ENCODE data around the gene ZEB1. TPM values are rescaled to one million over a fixed set of nuclear protein-coding genes. Genes with fewer than 3 reads are reported as not detected.
A peak's percentile ranks its signal among the peaks of the same experiment; 100 is the strongest.
"Not testable (repeated sequence)": the region's sequence is repeated elsewhere in the genome, so short reads cannot be mapped to it uniquely, and the experiment has no call there.

The ZEB1 gene
- total RNA-seq, 4 donors from 2014 or later, result 124 to 189 (median 154) TPM

DNA sequence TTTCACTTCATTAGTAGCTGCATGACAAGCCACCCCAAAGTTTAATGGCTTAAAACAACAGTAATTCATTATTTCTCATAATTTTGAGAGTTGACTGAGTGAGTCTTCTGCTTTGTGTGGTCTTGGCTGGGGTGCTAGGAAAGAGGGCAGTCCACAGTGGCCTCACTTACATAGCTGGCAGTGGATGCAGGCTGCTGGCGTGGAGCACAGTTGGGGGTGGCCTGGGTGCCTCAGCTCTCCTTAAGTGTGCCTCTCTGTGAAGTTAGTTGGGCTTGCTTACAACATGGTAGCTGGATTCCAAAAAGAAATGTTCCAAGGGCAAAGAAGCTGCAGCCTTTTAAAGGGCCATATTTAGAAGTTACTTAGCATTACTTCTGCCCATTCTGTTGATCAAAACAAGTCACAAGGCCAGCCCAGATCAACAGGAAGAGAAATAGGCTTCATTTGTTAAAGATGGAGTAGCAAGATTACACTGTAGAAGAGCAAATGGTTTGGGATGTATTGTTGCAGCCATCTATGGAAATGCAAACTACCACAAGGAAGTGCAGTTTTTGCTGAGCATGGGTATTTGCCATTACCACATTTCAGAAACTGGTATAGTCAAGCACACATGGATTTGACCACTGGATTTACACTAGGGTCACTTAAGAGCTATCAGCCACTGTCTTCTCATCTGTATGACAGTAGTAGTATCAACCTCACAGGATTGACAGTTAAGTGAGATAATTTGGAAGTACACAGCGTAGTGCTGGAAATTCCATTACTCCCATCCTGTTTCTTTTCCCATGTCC, 33.6 kb downstream of the ZEB1 start:
- Histone ChIP-seq H3K27ac (replicated peaks in 1 of 4) (no peak overlapping the region), H3K4me1 (peaks cover 23 to 53% (median 43%) of the 10 kb centered on the region in 4 donors), H3K4me3 (no peak overlapping the region), H3K36me3 (no peaks in the 10 kb centered on the region), H3K27me3 (no peaks in the 10 kb centered on the region), H3K9me3 (no peaks in the 10 kb centered on the region)
- 100% methylated on average over 2 of the region's 2 CpGs for WGBS
- no peak for DNase-seq (ENCODE audit: extremely low spot score)
- intact Hi-C loops (cut with DNase I), result no loop called here
- TF ChIP-seq, protein P1, sequence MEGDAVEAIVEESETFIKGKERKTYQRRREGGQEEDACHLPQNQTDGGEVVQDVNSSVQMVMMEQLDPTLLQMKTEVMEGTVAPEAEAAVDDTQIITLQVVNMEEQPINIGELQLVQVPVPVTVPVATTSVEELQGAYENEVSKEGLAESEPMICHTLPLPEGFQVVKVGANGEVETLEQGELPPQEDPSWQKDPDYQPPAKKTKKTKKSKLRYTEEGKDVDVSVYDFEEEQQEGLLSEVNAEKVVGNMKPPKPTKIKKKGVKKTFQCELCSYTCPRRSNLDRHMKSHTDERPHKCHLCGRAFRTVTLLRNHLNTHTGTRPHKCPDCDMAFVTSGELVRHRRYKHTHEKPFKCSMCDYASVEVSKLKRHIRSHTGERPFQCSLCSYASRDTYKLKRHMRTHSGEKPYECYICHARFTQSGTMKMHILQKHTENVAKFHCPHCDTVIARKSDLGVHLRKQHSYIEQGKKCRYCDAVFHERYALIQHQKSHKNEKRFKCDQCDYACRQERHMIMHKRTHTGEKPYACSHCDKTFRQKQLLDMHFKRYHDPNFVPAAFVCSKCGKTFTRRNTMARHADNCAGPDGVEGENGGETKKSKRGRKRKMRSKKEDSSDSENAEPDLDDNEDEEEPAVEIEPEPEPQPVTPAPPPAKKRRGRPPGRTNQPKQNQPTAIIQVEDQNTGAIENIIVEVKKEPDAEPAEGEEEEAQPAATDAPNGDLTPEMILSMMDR (IDR thresholded peaks at IDR 0.05), result no peak
- TF ChIP-seq POLR2A (IDR thresholded peaks at IDR 0.05; ENCODE audit: low read depth) (no peak), POLR2AphosphoS5 (IDR thresholded peaks at IDR 0.05) (no peak), EP300 (IDR thresholded peaks at IDR 0.05) (no peak)

DNA sequence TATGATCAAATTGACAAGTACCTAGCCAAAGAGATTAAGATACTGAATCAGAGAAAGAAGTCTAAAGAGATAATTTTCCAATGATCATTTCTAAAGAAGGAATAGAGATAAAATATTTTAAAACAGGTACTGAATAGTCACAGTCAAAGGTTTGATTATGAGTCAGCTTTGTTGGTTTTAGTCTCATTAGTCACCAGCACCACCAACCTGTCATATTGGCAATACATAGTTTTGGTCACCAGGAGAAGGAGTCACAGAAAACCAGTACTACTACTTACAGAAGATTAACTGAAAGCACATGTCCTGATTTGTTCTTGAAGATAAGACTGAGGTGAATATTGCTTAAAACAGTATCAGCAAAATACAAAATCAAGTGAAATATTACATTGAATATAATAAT, 34.6 kb downstream of the ZEB1 start:
- peaks cover 20 to 50% (median 43%) of the 10 kb centered on the region in 4 donors for H3K4me1 ChIP-seq
- no peaks in the 10 kb centered on the region for H3K36me3 ChIP-seq
- H3K9me3 ChIP-seq, result no peaks in the 10 kb centered on the region
- intact Hi-C loops (cut with DNase I), result no loop called here
- no peaks in the 10 kb centered on the region for H3K27me3 ChIP-seq
- H3K27ac ChIP-seq (replicated peaks in 1 of 4), result no peak overlapping the region
- TF ChIP-seq EP300 (IDR thresholded peaks at IDR 0.05) (no peak), POLR2AphosphoS5 (IDR thresholded peaks at IDR 0.05) (no peak), POLR2A (IDR thresholded peaks at IDR 0.05; ENCODE audit: low read depth) (no peak)
- TF ChIP-seq, protein P1 (IDR thresholded peaks at IDR 0.05), result no peak
- H3K4me3 ChIP-seq, result no peak overlapping the region
- DNase-seq (ENCODE audit: extremely low spot score), result no peak

DNA sequence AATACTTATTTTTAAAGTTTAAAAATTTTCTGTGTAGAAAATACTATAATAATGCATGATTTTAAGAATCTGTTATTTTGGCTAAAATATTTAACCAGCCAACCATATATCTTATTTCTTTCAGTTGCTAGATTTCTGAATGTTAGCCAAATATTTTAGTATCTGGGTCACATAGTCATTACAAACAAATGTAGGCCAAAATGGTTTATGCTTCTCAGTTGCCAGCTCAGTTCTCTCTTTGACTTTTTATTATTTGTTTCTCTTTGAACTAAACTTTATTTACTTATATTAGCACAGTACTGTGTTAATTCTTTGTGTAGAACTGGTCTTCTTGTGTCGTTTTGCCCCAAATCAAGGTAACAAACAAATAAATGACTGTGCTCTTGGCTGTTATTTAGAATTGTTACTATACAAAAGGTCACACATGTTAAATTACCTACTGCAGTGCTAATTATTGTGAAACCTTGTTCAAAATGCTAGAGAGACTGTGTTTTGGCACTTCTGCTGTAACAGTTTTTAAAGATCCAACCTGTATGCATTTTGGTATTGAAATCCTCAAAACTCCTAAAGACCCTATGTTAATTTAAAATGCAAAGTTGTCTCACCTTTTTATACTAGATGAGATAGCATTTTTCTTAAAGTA, 39.8 kb downstream of the ZEB1 start:
- peaks cover 0 to 23% (median 14%) of the 10 kb centered on the region in 4 donors for H3K36me3 ChIP-seq
- no peaks in the 10 kb centered on the region for H3K9me3 ChIP-seq
- peak overlapping the region in 2 of 4 donors; percentile 4 to 46 for H3K27ac ChIP-seq (replicated peaks in 1 of 4)
- intact Hi-C loops (cut with DNase I), result no loop called here
- WGBS, result 21% methylated on average over 1 of the region's 1 CpG
- peaks cover 34 to 55% (median 51%) of the 10 kb centered on the region in 4 donors for H3K4me1 ChIP-seq
- TF ChIP-seq POLR2AphosphoS5 (IDR thresholded peaks at IDR 0.05), result no peak
- TF ChIP-seq, protein P1 (IDR thresholded peaks at IDR 0.05), result no peak
- no peaks in the 10 kb centered on the region for H3K27me3 ChIP-seq
- no peak overlapping the region for H3K4me3 ChIP-seq
- DNase-seq (ENCODE audit: extremely low spot score), result no peak

DNA sequence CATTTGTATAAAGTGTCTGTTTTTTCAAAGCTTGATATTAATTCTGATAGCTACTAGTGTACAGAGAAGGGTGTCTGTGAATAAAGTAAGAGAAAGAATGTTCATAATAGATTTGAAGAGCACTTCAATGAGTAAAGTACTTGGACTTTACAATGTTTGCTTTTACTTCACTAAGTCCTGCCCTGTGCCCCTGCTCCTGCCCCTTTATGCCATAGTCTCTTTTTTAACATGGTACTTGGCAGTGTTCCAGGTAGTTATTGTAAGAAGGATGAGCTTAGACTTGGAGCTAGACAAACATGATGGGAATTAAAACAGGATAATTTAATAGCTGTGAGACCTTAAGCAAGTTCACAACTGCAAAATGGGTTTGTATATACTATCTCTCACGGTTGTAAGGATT, 41.0 kb downstream of the ZEB1 start:
- TF ChIP-seq, protein P1 (IDR thresholded peaks at IDR 0.05), result no peak
- TF ChIP-seq POLR2AphosphoS5 (IDR thresholded peaks at IDR 0.05) (no peak), EP300 (IDR thresholded peaks at IDR 0.05) (no peak), POLR2A (IDR thresholded peaks at IDR 0.05; ENCODE audit: low read depth) (no peak)
- WGBS, result 43% methylated on average over 1 of the region's 1 CpG
- Histone ChIP-seq H3K27ac (replicated peaks in 1 of 4) (no peak overlapping the region), H3K9me3 (no peaks in the 10 kb centered on the region), H3K27me3 (no peaks in the 10 kb centered on the region), H3K4me3 (no peak overlapping the region), H3K4me1 (peaks cover 26 to 44% (median 41%) of the 10 kb centered on the region in 4 donors), H3K36me3 (peaks cover 0 to 27% (median 14%) of the 10 kb centered on the region in 4 donors)
- intact Hi-C loops (cut with DNase I), result no loop called here
- DNase-seq (ENCODE audit: extremely low spot score), result no peak

DNA sequence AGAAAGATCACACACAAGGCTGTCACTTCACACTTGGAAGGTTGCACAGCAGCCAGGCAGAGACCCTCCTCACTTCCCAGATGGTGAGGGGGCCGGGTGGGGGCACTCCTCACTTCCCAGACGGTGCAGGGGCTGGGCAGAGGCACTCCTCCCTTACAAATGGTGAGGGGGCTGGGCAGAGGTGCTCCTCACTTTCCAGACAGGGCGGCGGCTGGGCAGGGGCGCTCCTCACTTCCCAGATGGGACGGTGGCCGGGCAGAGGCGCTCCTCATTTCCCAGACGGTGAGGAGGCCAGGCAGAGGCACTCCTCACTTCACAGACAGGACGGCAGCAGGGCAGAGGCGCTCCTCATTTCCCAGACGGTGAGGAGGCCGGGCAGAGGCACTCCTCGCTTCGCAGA, 42.5 kb downstream of the ZEB1 start:
- H3K27me3 ChIP-seq; H3K27ac ChIP-seq (replicated peaks in 1 of 4); DNase-seq (ENCODE audit: extremely low spot score); H3K4me3 ChIP-seq; H3K9me3 ChIP-seq; intact Hi-C loops (cut with DNase I): not testable (repeated sequence)
- WGBS, result 89% methylated on average over 11 of the region's 15 CpGs
- H3K4me1 ChIP-seq, result peaks cover 22 to 42% (median 38%) of the 10 kb centered on the region in 4 donors
- peaks cover 0 to 27% (median 14%) of the 10 kb centered on the region in 4 donors for H3K36me3 ChIP-seq

All from esophagus muscularis mucosa (tissue), 4 donors.